PC-9 (cell line): Measurements from ENCODE around the gene DRAM2. TPM values are rescaled to one million over a fixed set of nuclear protein-coding genes. Genes with fewer than 3 reads are reported as not detected.

Source experiments
- BruUV-seq: library from RNA; stranded (reverse); fragments of 400-500 nt; replicated peaks from 2 replicates; lab custom pipeline; 2021; lab: Mats Ljungman, UMichigan
- CTCF ChIA-PET: fragments of 300-600 bp; sonication (Branson Sonifier 250); formaldehyde crosslinking; loops from one replicate; lab custom pipeline; 2022; ENCODE audit warnings: antibody characterized with exemption; lab: Charles Lee
- POLR2A ChIA-PET: fragments of 300-600 bp; sonication (Branson Sonifier 250); formaldehyde crosslinking; loops from one replicate; lab custom pipeline; 2022; ENCODE audit warnings: antibody characterized with exemption; ENCODE audit not compliant: unreplicated experiment; lab: Charles Lee
- DNase-seq, 2 experiments: peaks; one replicate each; pipeline versions ENCODE4 v3.0.0 to v3.0.0-alpha.2; 2015 to 2022; ENCODE audit warnings: mixed read lengths in 1 of 2
- H2AFZ ChIP-seq: fragments of 200-600 bp; sonication (generic); 2 replicates; pipeline ENCODE4 v1.8.1; 2017; ENCODE audit warnings: antibody characterized with exemption
- H3F3A ChIP-seq: fragments of 200-600 bp; sonication (generic); 2 replicates; pipeline ENCODE4 v1.8.1; 2017; ENCODE audit warnings: antibody characterized with exemption, mild to moderate bottlenecking, low read depth; ENCODE audit not compliant: insufficient read depth
- H3K27ac ChIP-seq: fragments of 200-600 bp; sonication (generic); 2 replicates; pipeline ENCODE4 v1.6.1; 2016; ENCODE audit warnings: mixed run types
- H3K27me3 ChIP-seq: fragments of 200-600 bp; sonication (generic); 2 replicates; pipeline ENCODE4 v1.6.1; 2016; ENCODE audit warnings: low read depth, mixed run types; ENCODE audit not compliant: insufficient read depth
- H3K36me3 ChIP-seq: fragments of 200-600 bp; sonication (generic); 2 replicates; pipeline ENCODE4 v1.6.1; 2016; ENCODE audit warnings: low read depth, mixed run types
- H3K4me1 ChIP-seq: fragments of 200-600 bp; sonication (generic); replicated peaks from 2 replicates; pipeline ENCODE4 v1.6.1; 2016; ENCODE audit warnings: mixed run types; ENCODE audit not compliant: insufficient read depth
- H3K4me2 ChIP-seq: fragments of 200-600 bp; sonication (generic); 2 replicates; pipeline ENCODE4 v1.6.1; 2017; ENCODE audit warnings: mixed run types
- H3K4me3 ChIP-seq: fragments of 200-600 bp; sonication (generic); 2 replicates; pipeline ENCODE4 v1.6.1; 2016; ENCODE audit warnings: mixed run types
- H3K79me2 ChIP-seq: fragments of 200-600 bp; sonication (generic); 2 replicates; pipeline ENCODE4 v1.6.1; 2017; ENCODE audit warnings: low read depth, mixed run types
- H3K9me2 ChIP-seq: fragments of 200-600 bp; sonication (generic); 2 replicates; pipeline ENCODE4 v1.8.1; 2017; ENCODE audit warnings: mild to moderate bottlenecking; ENCODE audit not compliant: insufficient read depth
- H3K9me3 ChIP-seq: fragments of 200-600 bp; sonication (generic); 2 replicates; pipeline ENCODE4 v1.8.1; 2016; ENCODE audit warnings: low read depth; ENCODE audit not compliant: insufficient read depth
- H4K20me1 ChIP-seq: fragments of 200-600 bp; sonication (generic); 2 replicates; pipeline ENCODE4 v1.8.1; 2017; ENCODE audit not compliant: insufficient read depth
- EZH2 ChIP-seq: fragments of 200-600 bp; sonication (generic); IDR thresholded peaks from 2 replicates; pipeline ENCODE4 v1.8.0; 2017; ENCODE audit warnings: antibody characterized with exemption, low read depth
- intact Hi-C: fragments of 100-400 bp; cut with micrococcal nuclease; formaldehyde crosslinking; loops from one replicate; pipeline ENCODE4 v1.10.0; 2022; ENCODE audit not compliant: unreplicated experiment
- total RNA-seq: library from RNA; stranded (reverse); gene quantifications from 2 replicates; pipeline ENCODE4 v1.2.3, GENCODE V29; 2021
- TF ChIP-seq, protein P1 (sequence below): fragments of 200-600 bp; sonication (generic); conservative IDR thresholded peaks from 2 replicates; pipeline ENCODE4 v1.6.1; 2017; ENCODE audit warnings: mixed run types, antibody characterized with exemption, mild to moderate bottlenecking, moderate library complexity

DRAM2 gene
- total RNA-seq, 1 experiment from 2014 or later = 37.9 TPM

DNA sequence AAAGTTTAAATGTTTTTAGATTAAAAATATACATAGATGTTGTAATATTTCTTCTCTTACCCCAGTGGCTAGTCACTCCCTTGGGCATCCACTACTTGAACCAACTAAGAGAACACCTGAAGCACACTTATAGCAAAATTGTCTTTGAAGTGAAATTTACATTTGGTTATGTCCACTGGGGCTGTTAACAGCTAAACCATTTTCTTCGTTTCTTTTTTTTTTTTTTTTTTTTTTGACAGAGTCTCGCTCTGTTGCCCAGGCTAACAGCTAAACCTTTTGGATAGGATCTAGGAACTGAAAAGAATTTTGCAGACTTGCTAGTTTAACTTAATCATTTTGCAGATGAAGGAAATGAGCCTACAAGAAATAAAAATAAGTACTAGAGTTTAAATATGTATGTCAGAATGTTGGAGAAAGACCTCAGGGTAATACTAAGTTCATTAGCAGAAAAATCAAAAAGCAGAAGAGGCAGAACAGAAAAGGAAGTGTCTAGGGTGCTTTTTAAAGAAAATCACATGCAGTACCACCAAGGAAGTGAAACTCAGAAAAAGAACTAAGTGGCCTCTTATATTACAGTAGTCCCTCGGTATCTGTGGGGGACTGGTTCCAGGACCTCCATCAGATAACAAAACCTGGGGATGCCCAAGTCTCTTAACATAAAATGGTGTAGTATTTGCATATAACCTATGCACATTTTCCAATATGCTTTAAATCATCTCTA, 11.8 kb downstream of the DRAM2 start:
- Histone ChIP-seq H3K4me1 (no peaks in the 10 kb centered on the region), H3K27me3 (no peaks in the 10 kb centered on the region), H3K27ac (no peak overlapping the region), H3K9me3 (no peaks in the 10 kb centered on the region), H3F3A (no peaks in the 10 kb centered on the region), H4K20me1 (no peaks in the 10 kb centered on the region), H3K9me2 (no peaks in the 10 kb centered on the region), H3K36me3 (peaks cover 41% of the 10 kb centered on the region), H3K4me2 (no peak overlapping the region), H3K4me3 (no peak overlapping the region), H2AFZ (no peak overlapping the region), H3K79me2 (no peaks in the 10 kb centered on the region)
- POLR2A ChIA-PET = no interaction called here
- TF ChIP-seq EZH2 = no peak
- intact Hi-C loops = no loop called here
- no peak for DNase-seq
- BruUV-seq = no TSS peak
- CTCF ChIA-PET = no interaction called here

DNA sequence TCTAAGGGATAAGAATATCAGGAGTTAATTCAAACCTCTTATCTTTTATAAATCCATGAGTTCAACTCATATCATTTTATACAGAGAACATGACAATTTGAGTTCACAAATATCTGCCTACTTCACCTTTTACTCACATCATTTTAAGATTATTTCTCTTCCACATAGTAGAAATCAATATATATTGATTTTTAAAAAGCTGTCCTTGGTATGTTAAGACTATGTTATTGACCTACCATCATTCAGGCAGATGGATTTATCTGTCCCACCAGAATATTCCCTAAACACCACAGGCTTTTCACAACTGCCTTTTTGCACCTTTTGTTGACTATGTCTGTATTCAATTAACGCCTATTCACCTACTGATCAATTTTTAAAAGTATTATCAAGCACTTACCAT, 13.5 kb downstream of the DRAM2 start:
- Histone ChIP-seq H3K79me2 (no peaks in the 10 kb centered on the region), H3F3A (no peaks in the 10 kb centered on the region), H3K9me3 (no peaks in the 10 kb centered on the region), H3K36me3 (peaks cover 45% of the 10 kb centered on the region), H3K4me1 (no peaks in the 10 kb centered on the region), H3K27me3 (no peaks in the 10 kb centered on the region), H3K4me2 (no peak overlapping the region), H3K27ac (no peak overlapping the region), H2AFZ (no peak overlapping the region), H3K9me2 (no peaks in the 10 kb centered on the region), H4K20me1 (no peaks in the 10 kb centered on the region), H3K4me3 (no peak overlapping the region)
- BruUV-seq = no TSS peak
- CTCF ChIA-PET = no interaction called here
- intact Hi-C loops = no loop called here
- DNase-seq = no peak
- POLR2A ChIA-PET = no interaction called here
- no peak for TF ChIP-seq EZH2
- TF ChIP-seq, protein P1, sequence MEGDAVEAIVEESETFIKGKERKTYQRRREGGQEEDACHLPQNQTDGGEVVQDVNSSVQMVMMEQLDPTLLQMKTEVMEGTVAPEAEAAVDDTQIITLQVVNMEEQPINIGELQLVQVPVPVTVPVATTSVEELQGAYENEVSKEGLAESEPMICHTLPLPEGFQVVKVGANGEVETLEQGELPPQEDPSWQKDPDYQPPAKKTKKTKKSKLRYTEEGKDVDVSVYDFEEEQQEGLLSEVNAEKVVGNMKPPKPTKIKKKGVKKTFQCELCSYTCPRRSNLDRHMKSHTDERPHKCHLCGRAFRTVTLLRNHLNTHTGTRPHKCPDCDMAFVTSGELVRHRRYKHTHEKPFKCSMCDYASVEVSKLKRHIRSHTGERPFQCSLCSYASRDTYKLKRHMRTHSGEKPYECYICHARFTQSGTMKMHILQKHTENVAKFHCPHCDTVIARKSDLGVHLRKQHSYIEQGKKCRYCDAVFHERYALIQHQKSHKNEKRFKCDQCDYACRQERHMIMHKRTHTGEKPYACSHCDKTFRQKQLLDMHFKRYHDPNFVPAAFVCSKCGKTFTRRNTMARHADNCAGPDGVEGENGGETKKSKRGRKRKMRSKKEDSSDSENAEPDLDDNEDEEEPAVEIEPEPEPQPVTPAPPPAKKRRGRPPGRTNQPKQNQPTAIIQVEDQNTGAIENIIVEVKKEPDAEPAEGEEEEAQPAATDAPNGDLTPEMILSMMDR = no peak

DNA sequence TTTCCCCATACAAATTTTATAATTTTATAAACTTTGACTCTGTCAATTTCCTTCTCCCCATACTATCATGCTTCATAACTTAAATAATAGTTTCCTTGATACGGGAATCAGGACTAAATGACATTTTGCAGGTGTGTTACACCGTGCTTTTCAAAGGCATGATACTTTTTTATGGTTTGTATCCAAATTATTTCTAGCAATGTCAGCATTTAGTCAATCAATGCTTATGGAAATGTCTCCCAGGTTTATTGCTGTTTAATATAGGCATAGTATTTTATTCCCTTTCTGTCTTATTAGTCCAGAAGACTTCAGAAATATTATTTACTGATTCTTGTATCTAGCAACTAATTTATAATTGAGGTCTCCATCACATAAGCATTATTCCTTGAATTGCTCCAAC, 23.4 kb downstream of the DRAM2 start:
- Histone ChIP-seq H2AFZ (no peak overlapping the region), H3K9me2 (no peaks in the 10 kb centered on the region), H3K79me2 (no peaks in the 10 kb centered on the region), H3K9me3 (no peaks in the 10 kb centered on the region), H3K4me3 (no peak overlapping the region), H3F3A (peaks cover 8% of the 10 kb centered on the region; the same call in 1 of the 2 replicates), H3K36me3 (peaks cover 28% of the 10 kb centered on the region), H3K27ac (no peak overlapping the region), H3K4me2 (no peak overlapping the region), H3K27me3 (no peaks in the 10 kb centered on the region), H4K20me1 (no peaks in the 10 kb centered on the region), H3K4me1 (no peaks in the 10 kb centered on the region)
- no TSS peak for BruUV-seq
- TF ChIP-seq, protein P1 = no peak
- no peak for TF ChIP-seq EZH2
- CTCF ChIA-PET = no interaction called here
- intact Hi-C loops = no loop called here
- POLR2A ChIA-PET = no interaction called here
- no peak for DNase-seq
